CD4-positive, alpha-beta T cell treated with Interleukin-6 for 4 hours (primary cell): ENCODE measurements around the gene HIPK2.
A peak's percentile ranks its signal among the peaks of the same experiment; 100 is the strongest.

Source experiments
- DNase-seq: peaks from one replicate; pipeline ENCODE4 v3.0.0-alpha.2; 2020; ENCODE audit warnings: mixed read lengths

Gene HIPK2

DNA sequence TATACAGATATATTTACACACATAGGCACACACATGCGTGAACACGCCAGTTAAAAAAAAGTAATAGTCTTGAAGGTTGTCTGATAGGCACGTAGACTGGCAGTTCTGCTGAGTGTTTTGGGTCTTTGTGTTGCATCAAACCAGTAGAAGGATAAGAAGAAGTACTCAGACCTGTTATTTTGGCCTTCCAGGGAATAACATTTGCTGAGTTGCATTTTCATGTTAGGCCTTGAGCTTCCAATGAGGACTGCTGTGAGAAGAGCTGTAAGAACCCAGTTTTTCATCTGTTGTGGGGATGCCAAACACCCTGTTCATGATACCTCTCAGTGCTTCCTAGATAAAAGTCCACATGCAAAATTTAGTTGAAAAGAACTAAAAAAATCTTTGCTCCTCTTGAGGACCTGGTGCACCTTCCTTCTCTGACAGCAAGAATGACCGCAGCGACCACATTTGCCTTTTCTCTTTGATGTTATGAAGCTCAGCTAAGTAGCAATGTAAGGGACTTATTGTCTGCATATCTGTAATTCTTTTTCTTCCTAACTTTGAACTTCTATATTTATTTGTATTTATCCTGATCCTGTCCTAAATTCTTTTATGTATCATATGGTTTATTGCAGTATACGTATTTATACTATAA is 27.2 kb downstream of the HIPK2 start:
- peak; percentile 33 for DNase-seq

DNA sequence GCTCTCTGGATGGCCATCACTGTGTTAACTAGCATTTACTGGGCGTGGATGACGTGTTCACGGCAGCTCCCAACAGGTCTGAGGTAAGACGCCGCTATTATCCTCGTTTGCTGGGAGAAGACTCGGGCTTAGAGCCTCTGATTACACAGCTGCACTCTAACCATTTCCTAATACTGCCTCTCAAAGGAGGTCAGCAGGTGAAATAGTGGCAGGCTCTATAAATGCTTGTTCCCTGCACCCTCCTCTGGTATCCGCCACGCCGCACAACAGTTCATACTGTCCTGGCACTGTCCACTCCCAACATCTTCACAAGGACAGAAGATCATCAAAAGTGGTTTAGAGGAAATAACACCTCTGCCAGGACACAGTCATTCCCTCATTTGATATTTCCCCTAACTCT is 28.3 kb downstream of the HIPK2 start:
- no peak for DNase-seq

DNA sequence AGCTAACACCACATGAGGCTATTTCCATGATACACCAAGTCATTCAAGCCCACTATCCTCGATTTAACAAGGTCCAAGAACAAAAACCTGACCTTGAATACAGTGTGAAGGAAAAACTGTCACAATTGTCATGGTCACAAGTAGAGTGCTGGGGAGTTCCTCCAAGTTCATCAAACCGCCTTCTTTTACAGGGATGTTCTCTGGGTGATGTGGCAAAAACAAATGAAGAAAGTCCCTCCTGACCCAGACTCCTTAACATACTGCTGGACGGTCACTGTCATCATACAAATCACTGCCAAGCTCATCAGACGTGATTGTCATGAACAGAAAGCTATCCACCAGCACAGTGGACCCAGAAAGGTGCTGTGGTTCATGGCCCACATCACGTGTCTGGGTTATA is 28.9 kb downstream of the HIPK2 start:
- no peak for DNase-seq

DNA sequence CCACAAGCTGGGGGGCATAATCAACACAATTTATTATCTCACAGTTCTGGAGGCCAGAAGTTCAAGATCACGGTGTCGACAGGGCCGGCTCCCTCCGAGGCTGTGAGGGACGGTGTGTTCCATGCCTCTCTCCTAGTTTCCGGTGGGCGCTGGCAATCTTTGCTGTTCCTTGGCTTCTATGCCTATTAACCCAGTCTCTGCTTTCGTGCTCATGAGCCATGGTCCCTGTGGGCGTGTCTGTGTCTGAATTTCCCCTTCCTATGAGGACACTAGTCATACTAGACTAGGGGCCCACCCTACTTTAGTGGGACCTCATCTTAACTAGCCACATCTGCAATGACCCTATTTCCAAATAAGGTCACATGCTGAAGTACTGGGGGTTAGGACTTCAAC is 29.4 kb downstream of the HIPK2 start:
- no peak for DNase-seq

DNA sequence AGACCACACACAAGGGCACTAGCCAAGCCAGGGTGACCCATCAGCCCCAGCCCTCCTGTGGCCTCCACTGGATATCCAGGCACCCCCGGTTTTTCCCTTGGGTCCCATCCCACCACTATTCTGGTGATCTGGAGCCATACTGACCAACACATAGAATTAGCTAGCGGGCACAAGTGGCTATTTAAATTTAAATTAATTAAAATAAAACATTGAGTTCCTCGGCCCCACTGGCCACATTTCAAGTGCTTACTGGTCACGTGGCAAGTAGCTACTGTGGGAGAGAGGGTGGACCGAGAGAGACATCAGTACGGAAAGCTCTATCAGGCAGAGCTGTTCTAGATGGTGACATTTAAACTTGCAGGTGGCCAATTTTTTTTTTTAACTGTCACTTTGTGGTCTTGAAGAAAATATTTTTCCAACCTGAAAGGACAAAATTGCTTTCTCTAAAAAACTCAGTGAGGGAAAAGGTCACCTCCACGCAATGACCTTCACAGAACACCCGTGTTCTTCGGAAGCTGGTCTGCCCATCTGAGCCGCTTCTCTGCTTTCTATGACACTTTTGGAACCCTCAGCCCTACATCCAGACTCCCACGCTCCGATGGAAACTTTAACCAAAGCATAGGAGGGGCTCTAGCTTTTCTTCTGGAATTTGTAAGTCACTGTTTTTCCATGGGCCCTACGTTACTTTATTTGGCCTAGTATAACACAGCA is 30.0 kb downstream of the HIPK2 start:
- DNase-seq, result no peak

DNA sequence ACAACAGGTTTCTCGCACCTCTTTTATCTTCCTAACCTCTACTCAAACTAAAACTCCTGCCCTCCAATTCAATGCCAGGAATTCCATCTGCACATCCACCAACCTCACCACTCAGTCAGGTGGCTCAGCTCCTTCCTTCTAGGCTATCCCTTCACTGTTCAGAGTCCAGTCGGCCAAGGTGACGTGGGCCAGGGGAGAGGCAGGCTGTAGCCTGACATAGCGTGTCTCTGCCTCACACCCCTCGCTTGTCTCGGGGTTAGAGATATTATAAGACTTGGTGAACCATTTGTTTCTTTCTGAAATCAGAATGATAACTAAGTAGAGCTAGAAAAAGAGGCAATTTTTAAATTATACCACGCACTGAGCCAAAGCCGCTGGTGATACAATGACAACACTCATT is 31.1 kb downstream of the HIPK2 start:
- DNase-seq, result no peak

DNA sequence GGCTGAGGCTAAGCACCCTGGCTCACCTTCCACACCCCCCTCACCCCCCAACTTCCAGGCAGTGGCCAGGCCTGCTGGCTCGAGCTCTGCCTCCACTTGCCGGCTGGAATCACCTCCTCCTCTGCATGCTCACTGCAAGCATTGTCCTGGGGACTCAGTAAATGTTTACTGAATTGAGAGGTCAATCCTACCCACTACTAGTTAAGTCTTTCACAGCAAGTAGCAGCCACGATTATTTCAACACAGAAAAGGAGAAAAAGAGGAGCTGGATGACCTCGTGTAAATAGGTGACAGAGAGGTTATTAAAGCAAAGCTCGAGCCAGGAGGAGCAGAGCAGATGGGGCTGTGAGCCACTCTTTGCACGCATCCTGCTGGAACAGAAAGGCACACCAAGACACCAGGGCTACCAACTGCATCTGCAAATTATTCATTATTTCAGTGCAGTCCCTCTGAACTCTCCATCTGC is 32.1 kb downstream of the HIPK2 start:
- no peak for DNase-seq

DNA sequence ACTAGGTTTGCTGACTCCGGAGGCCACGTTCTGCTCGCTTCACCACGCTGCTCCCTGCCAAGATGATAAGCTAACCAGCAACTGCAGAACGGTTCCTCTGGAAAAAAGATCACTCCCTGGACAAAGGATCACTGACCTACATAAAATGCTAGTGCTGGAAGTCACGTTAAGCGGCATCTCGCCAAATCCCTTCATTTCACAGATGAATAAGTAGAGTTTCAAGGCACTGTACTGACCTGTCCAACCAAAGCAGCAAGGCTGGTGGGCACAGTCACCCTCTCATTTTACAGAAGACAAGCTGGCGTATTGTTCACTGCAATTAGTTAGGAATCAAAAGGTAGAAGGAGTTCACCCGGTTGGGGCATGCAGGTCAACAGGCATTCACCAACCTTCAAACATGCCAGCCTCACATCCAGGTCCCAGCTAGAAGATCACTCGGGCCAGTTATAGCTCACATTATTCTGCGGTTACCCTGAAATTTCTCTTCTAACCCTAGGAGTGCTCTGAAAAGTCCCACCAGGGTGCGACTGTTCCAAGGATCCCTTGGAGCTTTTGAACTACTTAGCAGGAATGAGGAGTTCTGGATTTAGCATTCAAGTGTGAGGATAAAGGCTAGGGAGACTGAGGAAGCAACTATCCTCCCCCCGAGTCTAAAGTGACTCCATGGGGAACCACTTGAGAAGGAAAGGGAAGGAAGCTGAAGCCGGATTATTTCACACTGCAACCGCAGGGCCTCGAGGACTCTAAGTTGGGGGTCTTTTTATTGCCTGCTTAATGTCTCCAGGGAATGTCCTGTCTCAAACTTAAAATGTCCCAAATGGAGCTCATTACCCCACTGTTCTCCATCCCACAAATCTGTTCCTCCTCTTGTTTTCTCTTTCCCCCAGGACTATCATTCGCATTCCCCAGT is 32.8 kb downstream of the HIPK2 start:
- DNase-seq, result no peak

DNA sequence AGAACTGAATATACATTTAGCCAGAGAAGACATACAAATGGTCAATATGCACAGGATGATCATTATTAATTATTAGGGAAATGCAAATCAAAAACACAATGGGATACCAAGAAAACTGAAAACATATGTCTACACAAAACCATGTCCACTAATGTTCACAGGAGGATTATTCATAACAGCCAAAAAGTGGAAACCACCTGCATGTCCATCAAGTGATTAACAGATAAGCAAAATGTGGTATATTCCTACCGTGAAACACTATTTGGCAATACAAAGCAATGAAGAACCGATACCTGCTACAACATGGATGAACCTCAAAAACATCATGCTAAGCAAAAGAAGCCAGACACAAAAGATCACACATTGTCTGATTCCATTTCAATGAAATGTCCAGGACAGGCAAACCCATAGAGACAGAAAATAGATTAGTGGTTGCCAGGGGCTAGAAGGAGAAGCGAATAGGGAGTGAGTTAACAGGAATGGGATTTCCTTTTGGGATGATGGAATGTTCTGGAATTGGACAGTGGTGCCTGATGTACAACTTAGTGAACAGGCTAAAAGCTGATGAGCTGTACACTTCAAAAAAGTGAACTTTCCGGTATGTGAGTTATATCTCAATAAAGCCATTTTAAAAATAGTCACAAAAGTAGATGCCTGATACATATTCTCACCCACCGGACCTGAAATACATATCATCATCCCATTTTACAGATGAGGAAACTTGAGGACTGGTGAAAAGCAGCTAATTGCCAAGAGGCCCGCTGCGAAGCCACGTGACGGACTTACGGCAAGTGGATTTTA is 33.6 kb downstream of the HIPK2 start:
- no peak for DNase-seq

DNA sequence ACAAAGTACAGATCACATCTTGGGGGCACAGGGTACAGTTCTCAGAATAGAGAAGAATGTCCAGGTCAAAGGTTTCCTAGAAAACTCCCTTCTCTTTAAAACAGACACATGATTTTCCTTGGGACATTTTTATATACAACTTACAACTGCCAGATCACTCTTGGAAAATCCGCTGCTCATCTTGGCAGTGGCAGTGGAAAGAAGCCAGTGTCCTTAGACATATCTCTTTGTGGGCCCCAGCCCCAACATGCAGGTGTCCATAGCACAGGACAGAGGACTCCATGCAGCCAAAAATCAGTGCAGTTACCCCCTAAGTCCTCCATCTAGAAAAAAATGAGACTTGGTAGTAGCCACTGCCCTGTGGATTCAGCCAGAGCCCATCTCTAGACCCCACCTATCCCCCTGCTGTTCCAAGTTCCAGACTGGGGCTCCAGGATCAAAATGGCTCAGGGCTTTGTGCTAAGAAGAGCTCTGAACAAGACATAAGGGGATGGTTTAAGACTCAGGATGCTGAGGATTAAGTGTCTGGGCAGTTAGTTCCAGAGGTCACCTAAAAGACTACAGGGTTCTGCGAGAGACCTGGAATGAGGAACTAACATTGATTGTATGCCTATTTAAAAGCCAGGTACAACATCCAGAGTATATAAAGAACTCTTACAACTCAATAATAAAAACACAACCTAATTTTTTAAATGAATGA is 34.4 kb downstream of the HIPK2 start:
- no peak for DNase-seq

DNA sequence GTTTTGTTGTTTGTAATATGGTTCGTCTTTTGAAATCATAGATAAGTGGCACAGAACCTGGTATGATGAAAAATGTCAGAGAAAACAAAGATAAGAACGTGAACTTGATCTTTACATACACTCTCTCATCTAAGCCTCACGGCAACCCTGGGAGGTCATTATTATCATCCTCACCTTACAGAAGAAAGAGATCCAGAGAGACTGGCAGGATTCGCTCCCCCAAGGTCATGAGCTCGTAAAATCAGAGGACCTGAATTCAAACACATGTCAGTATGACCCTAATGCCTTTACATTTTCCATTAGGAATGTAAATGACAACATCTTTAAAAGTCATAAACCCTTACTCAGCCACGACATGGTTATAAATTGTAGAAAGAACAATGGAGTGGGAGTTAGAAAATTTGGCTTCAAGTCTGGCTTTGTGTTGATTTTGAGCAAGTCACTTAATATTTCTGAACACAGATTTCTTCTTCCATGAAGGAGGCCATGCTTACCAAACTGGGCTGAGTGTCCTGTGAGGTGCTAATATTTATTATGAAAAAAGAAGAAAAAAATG is 35.9 kb downstream of the HIPK2 start:
- no peak for DNase-seq

DNA sequence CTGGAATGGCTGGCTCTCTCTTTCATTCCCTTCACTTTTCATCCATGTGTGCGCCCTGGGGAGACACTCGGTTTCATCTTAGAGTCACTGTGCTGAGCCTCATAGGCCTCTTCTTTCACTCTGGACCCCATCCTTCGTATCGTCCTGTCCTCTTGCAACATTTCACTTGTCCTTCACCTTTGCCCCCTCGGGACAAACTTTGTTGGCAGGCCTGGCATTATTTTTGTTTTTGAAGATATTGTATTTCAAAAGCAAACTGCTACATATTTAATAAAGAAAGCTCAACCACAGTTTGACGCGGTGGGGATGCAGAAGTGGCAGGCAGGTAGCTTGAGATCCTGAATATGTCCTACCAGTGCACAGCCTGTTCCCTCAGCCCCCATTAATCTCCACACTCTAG is 36.6 kb downstream of the HIPK2 start:
- DNase-seq, result no peak

DNA sequence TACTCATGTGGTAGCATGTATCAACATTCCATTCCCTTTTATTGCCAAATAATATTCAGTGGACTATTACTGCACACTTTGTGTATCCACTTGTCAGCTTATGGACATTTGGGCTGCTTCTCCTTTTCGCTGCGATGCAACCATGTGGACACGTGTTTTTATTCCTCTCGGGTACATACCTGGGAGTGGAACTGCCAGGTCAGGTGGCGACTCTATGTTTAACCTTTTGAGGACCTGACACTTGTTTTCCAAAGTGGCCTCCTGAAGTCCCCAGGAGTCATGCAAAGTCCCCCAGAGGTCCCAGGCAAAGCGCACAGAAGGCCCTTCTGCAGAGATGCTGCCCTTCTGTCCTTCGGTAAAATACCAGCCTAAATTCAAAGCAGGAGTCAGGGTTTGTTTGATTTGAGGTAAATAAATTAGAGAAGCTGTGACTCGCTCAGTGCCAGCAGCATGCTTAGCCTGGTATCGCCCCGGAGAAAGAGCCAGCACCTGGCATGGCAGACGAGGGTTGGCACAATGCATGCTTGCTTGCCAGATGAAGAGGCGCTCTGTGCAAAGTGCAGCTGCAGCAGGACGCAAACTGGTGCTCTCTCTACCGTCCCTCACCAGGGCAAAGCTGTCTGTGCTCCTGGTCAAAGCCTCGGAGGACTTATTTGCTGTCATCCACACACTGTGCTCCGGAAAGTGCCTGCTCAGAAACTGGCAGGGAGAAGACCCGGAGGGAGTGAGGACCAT is 37.8 kb downstream of the HIPK2 start:
- no peak for DNase-seq

DNA sequence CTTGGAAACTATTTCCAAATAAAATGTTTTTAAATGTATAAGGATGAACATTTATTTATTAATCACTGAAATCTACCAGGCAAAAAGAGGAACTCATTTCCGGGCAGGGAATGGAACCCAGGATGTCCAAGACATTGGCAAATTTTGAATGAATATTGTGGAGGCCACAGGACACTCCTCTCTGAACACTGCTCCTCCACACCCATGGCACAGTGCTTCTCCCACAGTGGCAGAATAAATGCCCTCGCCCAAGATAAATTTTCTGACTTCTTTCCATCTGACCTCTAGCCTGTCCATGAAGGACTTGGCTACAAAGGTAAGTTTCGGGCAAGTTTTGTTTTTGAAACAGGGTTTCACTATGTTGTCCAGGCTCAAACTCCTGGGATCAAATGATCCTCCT is 39.0 kb downstream of the HIPK2 start:
- DNase-seq, result no peak

DNA sequence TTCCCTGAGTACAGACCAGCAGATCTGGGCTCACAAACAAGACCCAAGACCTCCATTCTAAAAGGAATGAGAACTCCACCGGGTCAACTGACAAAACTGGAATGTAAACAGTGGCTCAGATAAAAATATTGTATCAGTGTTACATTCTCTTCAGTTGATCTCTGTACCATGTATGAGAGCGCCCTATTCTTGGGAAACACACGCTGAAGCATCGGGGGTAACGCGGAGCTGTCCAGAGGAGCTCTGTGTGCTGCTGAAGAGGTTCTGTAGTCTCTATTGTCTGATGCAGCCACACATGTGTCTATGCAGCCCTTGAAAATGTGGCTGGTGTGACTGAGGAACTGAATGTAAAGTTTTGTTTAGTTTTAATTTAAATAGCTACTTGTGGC is 39.7 kb downstream of the HIPK2 start:
- DNase-seq, result no peak

DNA sequence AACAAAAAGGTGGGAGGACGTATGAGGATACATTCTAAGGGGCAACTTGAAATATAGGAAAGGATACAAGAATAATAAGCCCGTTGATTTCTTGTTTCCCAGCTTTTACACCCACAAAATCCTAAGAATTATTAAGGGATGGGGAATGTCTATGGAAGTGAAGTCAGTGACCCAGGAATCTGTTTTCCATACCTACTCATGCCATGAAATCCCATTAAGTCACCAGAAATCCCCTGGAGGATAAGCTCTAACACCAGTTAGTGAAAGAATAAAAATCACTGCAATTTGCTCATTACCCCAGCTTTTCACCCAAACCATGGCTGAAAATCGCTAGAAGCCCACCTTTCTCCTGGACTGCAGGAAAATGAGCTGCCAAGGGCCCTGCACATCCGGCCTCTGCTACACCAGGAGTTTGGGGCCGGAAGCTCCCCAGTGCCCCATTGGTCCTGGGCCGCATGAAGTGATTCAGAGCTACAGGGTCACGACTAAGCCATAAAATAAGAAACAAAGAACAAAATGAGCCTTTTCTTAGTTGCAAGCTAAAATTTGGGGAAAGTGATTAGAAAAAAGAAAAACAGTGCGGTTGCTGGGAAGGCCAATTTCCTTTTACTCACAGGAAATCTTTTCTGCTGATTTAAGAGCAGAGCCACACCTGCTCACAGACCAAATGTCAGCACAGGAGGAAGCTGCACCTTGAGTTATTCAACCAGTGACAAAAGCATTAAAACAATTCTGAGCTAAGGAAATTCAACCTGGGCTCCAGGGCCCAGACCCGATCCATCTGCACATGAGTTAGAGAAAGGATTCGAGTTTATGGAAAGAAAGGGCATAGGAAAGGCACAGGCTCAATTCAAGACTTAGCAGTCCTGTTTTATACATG is 40.3 kb downstream of the HIPK2 start:
- DNase-seq, result peak; percentile 52

DNA sequence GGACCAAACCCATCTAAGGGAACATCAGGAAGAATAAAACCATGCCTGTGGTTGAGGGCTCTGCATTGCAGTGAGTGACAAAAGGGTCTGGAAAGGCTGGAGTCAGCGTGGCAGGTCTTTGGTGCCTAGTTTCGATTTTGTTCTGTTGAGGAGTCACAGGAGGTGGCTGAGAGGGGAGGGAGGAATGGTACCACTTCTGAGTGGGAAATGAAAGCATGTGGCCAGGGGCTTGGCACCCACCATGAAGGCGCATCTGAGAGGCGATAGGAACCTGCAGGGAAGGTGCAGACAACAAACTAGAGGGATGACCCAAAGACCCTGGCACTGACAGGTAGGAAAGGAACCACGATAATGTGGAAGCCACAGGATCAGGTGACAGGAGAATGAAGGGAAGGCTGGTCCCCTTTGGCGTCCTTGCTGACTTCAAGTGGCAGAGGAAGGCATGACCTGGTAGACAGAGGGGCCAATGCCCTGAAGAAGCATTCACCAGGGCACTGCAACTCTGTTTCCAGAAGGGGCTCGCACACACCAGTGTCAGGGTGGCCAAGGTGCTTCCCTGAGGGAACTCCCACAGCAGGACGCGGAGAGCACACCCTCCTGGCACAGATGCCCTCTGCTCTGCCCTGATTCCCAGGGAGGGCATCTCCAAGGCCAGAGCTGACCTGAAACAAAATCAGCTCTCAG is 41.7 kb downstream of the HIPK2 start:
- no peak for DNase-seq

DNA sequence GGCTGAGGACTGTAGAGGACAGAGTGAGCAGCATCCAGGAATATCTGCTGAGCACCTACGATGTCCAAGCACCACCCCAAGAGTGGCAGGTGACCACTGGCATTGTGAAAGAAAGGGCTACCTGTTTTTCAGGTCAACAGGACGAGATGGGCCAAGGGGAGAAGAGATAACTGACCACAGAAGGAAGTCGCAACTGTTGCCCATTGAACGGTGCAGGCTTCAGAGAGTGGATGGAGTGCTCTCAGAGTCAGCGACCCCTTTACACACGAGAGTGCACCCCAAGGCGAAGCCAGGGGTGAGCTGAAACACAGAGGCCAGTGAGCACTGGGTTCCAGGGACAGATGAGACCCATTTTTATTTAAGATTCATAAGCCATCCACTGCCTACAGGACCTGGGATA is 42.3 kb downstream of the HIPK2 start:
- DNase-seq, result no peak

DNA sequence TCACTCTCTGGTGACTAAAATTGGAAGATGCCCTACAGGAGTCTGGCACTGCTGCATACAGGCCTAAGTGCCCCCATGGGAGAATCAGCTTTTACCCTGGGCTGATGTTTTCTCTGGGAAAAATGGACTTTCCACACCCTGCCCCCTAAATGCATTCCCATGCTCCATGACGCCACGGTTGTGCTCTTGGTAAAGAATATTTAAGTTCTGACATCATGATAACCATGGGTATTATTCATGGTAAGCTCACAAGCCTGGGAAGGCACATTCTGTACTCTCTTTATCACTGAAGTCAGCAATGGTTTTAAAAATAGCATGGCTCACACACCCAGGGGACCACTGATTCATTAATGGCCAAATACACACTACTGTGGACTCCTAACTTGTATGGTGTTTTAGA is 43.4 kb downstream of the HIPK2 start:
- DNase-seq, result no peak

DNA sequence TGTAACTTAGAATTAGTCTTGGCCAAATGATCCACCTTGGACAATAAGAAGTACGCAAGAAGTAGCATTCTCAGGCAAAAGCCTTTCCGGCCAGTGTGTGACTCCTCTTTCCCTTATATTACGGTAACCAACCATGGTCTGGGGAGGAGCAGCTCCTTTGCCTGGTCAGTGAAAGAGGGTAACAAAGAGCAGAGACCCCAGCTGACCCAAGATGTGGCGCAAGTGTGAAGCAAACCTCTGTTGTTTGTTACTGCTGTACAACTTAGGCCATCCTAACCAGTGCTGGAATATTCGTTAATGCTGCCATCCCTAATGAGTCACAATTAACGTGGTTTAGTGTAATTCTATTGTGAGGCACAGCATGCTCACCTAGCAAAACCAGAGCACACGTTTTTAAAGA is 44.0 kb downstream of the HIPK2 start:
- no peak for DNase-seq
